ENCODE data around the gene SPNS2. TPM values are rescaled to one million over a fixed set of nuclear protein-coding genes. Genes with fewer than 3 reads are reported as not detected.

SPNS2 gene
- total RNA-seq, 3 donors from 2014 or later, result 9.2 to 24.5 (median 11.0) TPM

GRCh38 chr17:4585638-4585994 lies 86.9 kb downstream of the SPNS2 start:
- ATAC-seq (no peak), DNase-seq (no peak)
- no peaks in the 10 kb centered on the region for H3K9me3 ChIP-seq
- no peaks in the 10 kb centered on the region for H3K36me3 ChIP-seq (ENCODE audit: low read depth)
- no peak for TF ChIP-seq CTCF (IDR thresholded peaks at IDR 0.05)
- no peak overlapping the region for H3K4me3 ChIP-seq
- intact Hi-C loops (cut with DNase I, micrococcal nuclease), result no loop called here
- peaks cover 10% of the 10 kb centered on the region for H3K4me1 ChIP-seq (ENCODE audit: low read depth)

GRCh38 chr17:4586043-4586442 lies 87.4 kb downstream of the SPNS2 start:
- intact Hi-C loops (cut with DNase I, micrococcal nuclease), result no loop called here
- peaks cover 10% of the 10 kb centered on the region for H3K4me1 ChIP-seq (ENCODE audit: low read depth)
- DNase-seq (no peak), ATAC-seq (no peak)
- TF ChIP-seq CTCF (IDR thresholded peaks at IDR 0.05), result no peak
- no peak overlapping the region for H3K4me3 ChIP-seq
- no peaks in the 10 kb centered on the region for H3K36me3 ChIP-seq (ENCODE audit: low read depth)
- no peaks in the 10 kb centered on the region for H3K9me3 ChIP-seq

GRCh38 chr17:4587195-4587594 lies 88.5 kb downstream of the SPNS2 start:
- peaks cover 10% of the 10 kb centered on the region for H3K4me1 ChIP-seq (ENCODE audit: low read depth)
- H3K4me3 ChIP-seq, result no peak overlapping the region
- H3K9me3 ChIP-seq, result no peaks in the 10 kb centered on the region
- intact Hi-C loops (cut with DNase I, micrococcal nuclease), result no loop called here
- TF ChIP-seq CTCF (IDR thresholded peaks at IDR 0.05), result no peak
- DNase-seq (no peak), ATAC-seq (no peak)
- H3K36me3 ChIP-seq (ENCODE audit: low read depth), result no peaks in the 10 kb centered on the region

- Histone ChIP-seq H3K4me1 (ENCODE audit: low read depth) (peaks cover 10% of the 10 kb centered on the region), H3K4me3 (no peak overlapping the region), H3K9me3 (no peaks in the 10 kb centered on the region), H3K36me3 (ENCODE audit: low read depth) (no peaks in the 10 kb centered on the region)
- intact Hi-C loops (cut with DNase I, micrococcal nuclease), result no loop called here
- ATAC-seq (no peak), DNase-seq (no peak)
- no peak for TF ChIP-seq CTCF (IDR thresholded peaks at IDR 0.05)
These were observed 89.1 kb downstream of the SPNS2 start for GRCh38 chr17:4587803-4588202.

GRCh38 chr17:4588391-4588790 lies 89.7 kb downstream of the SPNS2 start:
- no peaks in the 10 kb centered on the region for H3K9me3 ChIP-seq
- H3K4me1 ChIP-seq (ENCODE audit: low read depth), result peaks cover 10% of the 10 kb centered on the region
- ATAC-seq (no peak), DNase-seq (no peak)
- H3K36me3 ChIP-seq (ENCODE audit: low read depth), result no peaks in the 10 kb centered on the region
- no peak overlapping the region for H3K4me3 ChIP-seq
- TF ChIP-seq CTCF (IDR thresholded peaks at IDR 0.05), result no peak
- intact Hi-C loops (cut with DNase I, micrococcal nuclease), result no loop called here

Other genes with a start within 250 kb of the SPNS2 start
- gene ANKFY1, start 234.9 kb upstream of the SPNS2 start, total RNA-seq, result 10 to 100 TPM; 52.0 to 94.3 (median 59.5) TPM
- 100 to 1,000 TPM in 1 of 3 donors, 10 to 100 TPM in 2; 51.9 to 103 (median 56.7) TPM for gene UBE2G1, start 132.2 kb upstream of the SPNS2 start, total RNA-seq
- under 1 TPM in 2 of 3 donors, not detected in 1; 0.38 to 0.72 TPM for gene SPNS3, start 64.9 kb upstream of the SPNS2 start, total RNA-seq
- 10 to 100 TPM; 32.7 to 41.4 (median 36.7) TPM for gene MYBBP1A, start 56.5 kb downstream of the SPNS2 start, total RNA-seq
- 100 to 1,000 TPM in 2 of 3 donors, 10 to 100 TPM in 1; 98.0 to 219 (median 189) TPM for gene GGT6, start 61.7 kb downstream of the SPNS2 start, total RNA-seq
- 1 to 10 TPM in 2 of 3 donors, under 1 TPM in 1; 0.12 to 1.5 (median 1.1) TPM for gene SMTNL2, start 85.6 kb downstream of the SPNS2 start, total RNA-seq
- gene ALOX15, start 142.8 kb downstream of the SPNS2 start, total RNA-seq, result 1 to 10 TPM in 1 of 3 donors, under 1 TPM in 2; 0.10 to 1.7 (median 0.23) TPM
- gene PELP1, start 205.3 kb downstream of the SPNS2 start, total RNA-seq, result 10 to 100 TPM; 30.1 to 51.2 (median 35.6) TPM
- gene ARRB2, start 211.8 kb downstream of the SPNS2 start, total RNA-seq, result 10 to 100 TPM; 29.7 to 56.5 (median 49.9) TPM
- gene MED11, start 232.5 kb downstream of the SPNS2 start, total RNA-seq, result 10 to 100 TPM; 21.4 to 28.3 (median 22.2) TPM
- gene ZMYND15, start 241.0 kb downstream of the SPNS2 start, total RNA-seq, result 1 to 10 TPM; 1.2 to 1.4 (median 1.3) TPM
- 10 to 100 TPM; 20.3 to 41.9 (median 30.2) TPM for gene CXCL16, start 241.0 kb downstream of the SPNS2 start, total RNA-seq